CD14-positive monocyte (primary cell): ENCODE results near the gene NUAK1. TPM values are rescaled to one million over a fixed set of nuclear protein-coding genes. Genes with fewer than 3 reads are reported as not detected.
"Not testable (repeated sequence)": the region's sequence is repeated elsewhere in the genome, so short reads cannot be mapped to it uniquely, and the experiment has no call there.

Experiments
- DNase-seq, 3 donors: peaks; one replicate each; pipeline ENCODE4 v3.0.0-alpha.2; 2011 to 2022
- H2AFZ ChIP-seq: 2 replicates; pipeline ENCODE4 v1.6.0; 2012; ENCODE audit warnings: mild to moderate bottlenecking, low read depth, low read length, inconsistent platforms; ENCODE audit not compliant: insufficient read depth, poor library complexity, severe bottlenecking
- H3K27ac ChIP-seq, 2 donors: 1 replicate in 1 of 2; 2 replicates in 1 of 2; pipeline ENCODE4 v1.5.1; 2012 to 2013; ENCODE audit warnings: low read length in 2 of 2, control low read depth in 1 of 2, inconsistent platforms in 1 of 2, low read depth in 1 of 2, mild to moderate bottlenecking in 1 of 2
- H3K27me3 ChIP-seq, 2 donors: one replicate each; pipeline versions ENCODE4 v1.6.0 to v1.6.1; 2011 to 2013; ENCODE audit warnings: low read length in 2 of 2; ENCODE audit not compliant: control insufficient read depth in 2 of 2, insufficient read depth in 2 of 2
- H3K36me3 ChIP-seq, 2 donors: replicated peaks in 1 of 2; 1 replicate in 1 of 2; 2 replicates in 1 of 2; pipeline versions ENCODE4 v1.5.1 to v1.6.1; 2012 to 2013; ENCODE audit warnings: low read length in 2 of 2, control low read depth in 1 of 2, inconsistent platforms in 1 of 2, mild to moderate bottlenecking in 1 of 2; ENCODE audit not compliant: insufficient read depth in 2 of 2, control insufficient read depth in 1 of 2
- H3K4me1 ChIP-seq, 2 donors: 1 replicate in 1 of 2; 2 replicates in 1 of 2; pipeline versions ENCODE4 v1.5.1 to v1.6.1; 2012 to 2013; ENCODE audit warnings: low read length in 2 of 2, control low read depth in 1 of 2, inconsistent platforms in 1 of 2, mild to moderate bottlenecking in 1 of 2, moderate library complexity in 1 of 2; ENCODE audit not compliant: insufficient read depth in 2 of 2, control insufficient read depth in 1 of 2
- H3K4me2 ChIP-seq: replicated peaks from 2 replicates; pipeline ENCODE3; 2012; ENCODE audit warnings: low read length, moderate library complexity, mild to moderate bottlenecking; ENCODE audit not compliant: poor library complexity, severe bottlenecking; ENCODE audit errors: extremely low read depth
- H3K4me3 ChIP-seq, 3 experiments: fragments of 200-600 bp in 1 of 3; sonication (generic) in 1 of 3; replicated peaks in 1 of 3; 1 replicate in 2 of 3; 2 replicates in 1 of 3; pipeline ENCODE4 v1.5.1; 2011 to 2013; ENCODE audit warnings: low read length in 3 of 3, mild to moderate bottlenecking in 3 of 3, control low read depth in 2 of 3, low read depth in 2 of 3, inconsistent platforms in 1 of 3, moderate library complexity in 1 of 3
- H3K79me2 ChIP-seq: 2 replicates; pipeline ENCODE4 v1.6.0; 2012; ENCODE audit warnings: mild to moderate bottlenecking, control low read depth, inconsistent platforms, low read length, moderate library complexity; ENCODE audit not compliant: insufficient read depth
- H3K9ac ChIP-seq: 2 replicates; pipeline ENCODE4 v1.6.0; 2017; ENCODE audit warnings: low read length, mild to moderate bottlenecking; ENCODE audit not compliant: insufficient read depth, poor library complexity, severe bottlenecking
- H3K9me3 ChIP-seq, 2 donors: replicated peaks in 1 of 2; 1 replicate in 1 of 2; 2 replicates in 1 of 2; pipeline versions ENCODE4 v1.5.1 to v1.6.1; 2012 to 2013; ENCODE audit warnings: low read length in 2 of 2, control low read depth in 1 of 2; ENCODE audit not compliant: control insufficient read depth in 1 of 2, insufficient read depth in 1 of 2
- H4K20me1 ChIP-seq: 2 replicates; pipeline ENCODE4 v1.6.0; 2012; ENCODE audit warnings: mild to moderate bottlenecking, low read length, control low read depth, moderate library complexity; ENCODE audit not compliant: insufficient read depth
- H3K27ac Mint-ChIP-seq, 7 donors: one replicate each; pipeline ENCODE4 v1.8.0; 2020; ENCODE audit warnings: mild to moderate bottlenecking in 7 of 7, mixed read lengths in 7 of 7, moderate library complexity in 6 of 7, inconsistent platforms in 2 of 7
- H3K27me3 Mint-ChIP-seq, 3 donors: one replicate each; pipeline ENCODE4 v1.8.0; 2021 to 2022; ENCODE audit warnings: low read depth in 3 of 3, mild to moderate bottlenecking in 3 of 3, mixed read lengths in 3 of 3, moderate library complexity in 3 of 3, inconsistent platforms in 1 of 3
- H3K36me3 Mint-ChIP-seq, 2 donors: one replicate each; pipeline ENCODE4 v1.8.0; 2020; ENCODE audit warnings: mixed read lengths in 2 of 2, inconsistent platforms in 1 of 2, mild to moderate bottlenecking in 1 of 2
- H3K4me1 Mint-ChIP-seq: one replicate; pipeline ENCODE4 v1.8.0; 2020; ENCODE audit warnings: mild to moderate bottlenecking, mixed read lengths
- H3K4me3 Mint-ChIP-seq, 2 donors: one replicate each; pipeline ENCODE4 v1.8.0; 2020; ENCODE audit warnings: mild to moderate bottlenecking in 2 of 2, mixed read lengths in 2 of 2, moderate library complexity in 1 of 2
- H3K9me3 Mint-ChIP-seq, 7 donors: one replicate each; pipeline ENCODE4 v1.8.0; 2020 to 2022; ENCODE audit warnings: mixed read lengths in 7 of 7, mild to moderate bottlenecking in 6 of 7, moderate library complexity in 6 of 7, inconsistent platforms in 2 of 7
- CTCF ChIP-seq: fragments of 200-600 bp; IDR thresholded peaks from one replicate; pipeline ENCODE4 v1.8.0; 2022; ENCODE audit warnings: antibody characterized with exemption, mild to moderate bottlenecking
- WGBS: methylation state at CpG from one replicate; pipeline ENCODE4 v1.1.5; 2013; ENCODE audit warnings: missing lambda C conversion rate; ENCODE audit not compliant: insufficient coverage; 5-methylcytosine and 5-hydroxymethylcytosine counted together
- intact Hi-C, 2 donors: fragments of 100-400 bp; cut with micrococcal nuclease; formaldehyde crosslinking; loops; one replicate each; pipeline versions ENCODE4 v1.15.0 to v1.15.1; 2023
- polyA plus RNA-seq, 3 donors: library from polyadenylated mRNA; depleted of rRNA in 1 of 3; unstranded in 2 of 3; stranded (reverse) in 1 of 3; fragments of 300-500 nt in 2 of 3; fragments of >200 nt in 1 of 3; fragmentation: Illumina TruSeq in 2 of 3; gene quantifications; 1 replicate in 2 of 3; 2 replicates in 1 of 3; pipeline ENCODE4 v1.2.3, GENCODE V29; 2012 to 2021

Gene NUAK1
- polyA plus RNA-seq, 3 donors: not detected

GRCh38 chr12:106144847-106145246 is 6.1 kb upstream of the NUAK1 start:
- peaks cover 37 to 45% of the 10 kb centered on the region in 2 donors for H3K27me3 ChIP-seq
- Mint-ChIP-seq H3K4me1 (peaks cover 5% of the 10 kb centered on the region), H3K36me3 (no peaks in the 10 kb centered on the region), H3K27me3 (peaks cover 37 to 51% (median 43%) of the 10 kb centered on the region in 3 donors), H3K27ac (no peak overlapping the region), H3K9me3 (peaks cover 0 to 9% (median 5%) of the 10 kb centered on the region in 7 donors), H3K4me3 (peak overlapping the region in 1 of 2 donors; percentile 17)
- DNase-seq: no peak
- H2AFZ ChIP-seq: no peak overlapping the region
- TF ChIP-seq CTCF: no peak
- intact Hi-C loops: no loop called here
- H3K9ac ChIP-seq: no peak overlapping the region
- H3K4me2 ChIP-seq: no peak overlapping the region
- no peak overlapping the region for H3K27ac ChIP-seq
- WGBS: no CpG with 5 or more reads among the region's 2 CpGs
- H3K9me3 ChIP-seq: peaks cover 0 to 16% of the 10 kb centered on the region in 2 donors
- H3K4me1 ChIP-seq: peaks cover 1 to 5% of the 10 kb centered on the region in 2 donors
- H3K79me2 ChIP-seq: no peaks in the 10 kb centered on the region
- H3K4me3 ChIP-seq: no peak overlapping the region
- H3K36me3 ChIP-seq: no peaks in the 10 kb centered on the region
- H4K20me1 ChIP-seq: no peaks in the 10 kb centered on the region

- peak overlapping the region in 1 of 2 donors; percentile 42 for H3K4me3 Mint-ChIP-seq
These were observed 4.0 kb upstream of the NUAK1 start for GRCh38 chr12:106142591-106143261.

GRCh38 chr12:106141920-106142319 is 3.2 kb upstream of the NUAK1 start:
- peaks cover 7 to 19% of the 10 kb centered on the region in 2 donors for H3K4me1 ChIP-seq
- peaks cover 59 to 67% of the 10 kb centered on the region in 2 donors for H3K27me3 ChIP-seq
- H3K9me3 ChIP-seq: peaks cover 0 to 32% of the 10 kb centered on the region in 2 donors
- Mint-ChIP-seq H3K4me3 (peak overlapping the region in 1 of 2 donors; percentile 8), H3K9me3 (peaks cover 0 to 11% (median 5%) of the 10 kb centered on the region in 7 donors), H3K27me3 (peaks cover 52 to 77% (median 58%) of the 10 kb centered on the region in 3 donors)
- DNase-seq, H3K36me3 ChIP-seq, H3K79me2 ChIP-seq, H3K9ac ChIP-seq, intact Hi-C loops, H4K20me1 ChIP-seq, H2AFZ ChIP-seq, H3K4me3 ChIP-seq, H3K27ac Mint-ChIP-seq, H3K36me3 Mint-ChIP-seq, H3K4me2 ChIP-seq, H3K4me1 Mint-ChIP-seq, H3K27ac ChIP-seq: not testable (repeated sequence)
- WGBS: 80% methylated on average over 4 of the region's 8 CpGs

More at GRCh38 chr12:106142591-106143261, 4.0 kb upstream of the NUAK1 start:
- no peak overlapping the region for H3K4me2 ChIP-seq
- no peaks in the 10 kb centered on the region for H3K79me2 ChIP-seq
- H3K4me1 ChIP-seq: peaks cover 7 to 19% of the 10 kb centered on the region in 2 donors
- no peaks in the 10 kb centered on the region for H3K36me3 ChIP-seq
- 95% methylated on average over 3 of the region's 7 CpGs for WGBS
- intact Hi-C loops: no loop called here
- peaks cover 51 to 58% of the 10 kb centered on the region in 2 donors for H3K27me3 ChIP-seq
- peaks cover 0 to 11% (median 5%) of the 10 kb centered on the region in 7 donors for H3K9me3 Mint-ChIP-seq
- no peaks in the 10 kb centered on the region for H3K36me3 Mint-ChIP-seq
- H3K4me1 Mint-ChIP-seq: peaks cover 5% of the 10 kb centered on the region
- H3K4me3 ChIP-seq: no peak overlapping the region
- H4K20me1 ChIP-seq: no peaks in the 10 kb centered on the region
- DNase-seq: no peak
- no peak overlapping the region for H3K27ac Mint-ChIP-seq
- H3K27me3 Mint-ChIP-seq: peaks cover 45 to 69% (median 52%) of the 10 kb centered on the region in 3 donors
- no peak overlapping the region for H2AFZ ChIP-seq
- no peak for TF ChIP-seq CTCF
- no peak overlapping the region for H3K9ac ChIP-seq
- H3K9me3 ChIP-seq: peaks cover 0 to 24% of the 10 kb centered on the region in 2 donors
- no peak overlapping the region for H3K27ac ChIP-seq
